Endodermal cell (in vitro differentiated cells): ENCODE data around the gene SELENOP. TPM values are rescaled to one million over a fixed set of nuclear protein-coding genes. Genes with fewer than 3 reads are reported as not detected.

ENCODE experiments used
- DNase-seq: peaks from one replicate; pipeline ENCODE4 v3.0.0-alpha.2; 2017
- H3K27ac ChIP-seq: 2 replicates; pipeline ENCODE4 v1.5.1; 2013; ENCODE audit warnings: mild to moderate bottlenecking, low read depth, low read length, moderate library complexity
- H3K27me3 ChIP-seq: 2 replicates; pipeline ENCODE4 v1.6.1; 2013; ENCODE audit warnings: mild to moderate bottlenecking, low read length, moderate library complexity; ENCODE audit not compliant: insufficient read depth, control insufficient read depth, poor library complexity, severe bottlenecking
- H3K36me3 ChIP-seq: 2 replicates; pipeline ENCODE4 v1.7.0; 2013; ENCODE audit warnings: mild to moderate bottlenecking, low read length, moderate library complexity; ENCODE audit not compliant: control insufficient read depth, insufficient read depth
- H3K4me1 ChIP-seq: one replicate; pipeline ENCODE4 v1.7.0; 2013; ENCODE audit warnings: low read length; ENCODE audit not compliant: control insufficient read depth, insufficient read depth
- H3K4me3 ChIP-seq: 2 replicates; pipeline ENCODE4 v1.5.1; 2013; ENCODE audit warnings: mild to moderate bottlenecking, low read length, moderate library complexity
- H3K9ac ChIP-seq: 2 replicates; pipeline ENCODE4 v1.6.1; 2013; ENCODE audit warnings: mild to moderate bottlenecking, low read length, moderate library complexity; ENCODE audit not compliant: poor library complexity, severe bottlenecking; ENCODE audit errors: extremely low read depth
- H3K9me3 ChIP-seq: 2 replicates; pipeline ENCODE4 v1.6.1; 2013; ENCODE audit warnings: mild to moderate bottlenecking, low read length, moderate library complexity; ENCODE audit not compliant: control insufficient read depth
- H3K27ac Mint-ChIP-seq: 2 replicates; pipeline ENCODE4 v1.8.0; 2020; ENCODE audit warnings: mixed read lengths
- H3K27me3 Mint-ChIP-seq: 2 replicates; pipeline ENCODE4 v1.8.0; 2021; ENCODE audit warnings: mild to moderate bottlenecking, mixed read lengths; ENCODE audit not compliant: insufficient read depth
- H3K36me3 Mint-ChIP-seq: 2 replicates; pipeline ENCODE4 v1.8.0; 2020; ENCODE audit warnings: low read depth, mixed read lengths
- H3K4me1 Mint-ChIP-seq: 2 replicates; pipeline ENCODE4 v1.8.0; 2020; ENCODE audit warnings: mixed read lengths
- H3K4me3 Mint-ChIP-seq: 2 replicates; pipeline ENCODE4 v1.8.0; 2020; ENCODE audit warnings: mild to moderate bottlenecking, moderate library complexity, mixed read lengths
- H3K9me3 Mint-ChIP-seq: 2 replicates; pipeline ENCODE4 v1.8.0; 2020; ENCODE audit warnings: mild to moderate bottlenecking, mixed read lengths
- CTCF ChIP-seq: fragments of 200-600 bp; sonication (generic); conservative IDR thresholded peaks from 2 replicates; pipeline ENCODE4 v1.5.0; 2021; ENCODE audit warnings: antibody characterized with exemption, mild to moderate bottlenecking
- WGBS, 2 experiments: methylation state at CpG; one replicate each; pipeline versions ENCODE4 v1.1.5 to v1.1.7; 2013; ENCODE audit warnings: missing lambda C conversion rate in 2 of 2, mixed read lengths in 1 of 2; ENCODE audit not compliant: insufficient coverage in 1 of 2, insufficient read length in 1 of 2; 5-methylcytosine and 5-hydroxymethylcytosine counted together
- total RNA-seq, 2 donors: library from RNA; stranded (reverse); fragmentation: NEBNext Ultra II Directional in 1 of 2; extraction: Animal tissue kit (Norgen Biotek cat#: 25700) in 1 of 2; gene quantifications; 2 replicates in 1 of 2; 3 replicates in 1 of 2; pipeline ENCODE4 v1.2.1, GENCODE V29; 2021

The SELENOP gene
- total RNA-seq, 2 donors from 2014 or later: 79.8 to 121 TPM

GRCh38 chr5:42781584-42781983 is 30.1 kb downstream of the SELENOP start:
- WGBS, 2 experiments: 95 to 100% methylated on average over 1 of the region's 1 CpG
- H3K27me3 Mint-ChIP-seq: no peaks in the 10 kb centered on the region
- Histone ChIP-seq H3K27ac (no peak overlapping the region), H3K9ac (no peak overlapping the region), H3K27me3 (no peaks in the 10 kb centered on the region), H3K4me1 (no peaks in the 10 kb centered on the region), H3K36me3 (no peaks in the 10 kb centered on the region), H3K4me3 (no peak overlapping the region), H3K9me3 (peaks cover 13% of the 10 kb centered on the region)
- no peak overlapping the region for H3K27ac Mint-ChIP-seq
- H3K9me3 Mint-ChIP-seq: peaks cover 17% of the 10 kb centered on the region
- H3K4me1 Mint-ChIP-seq: no peaks in the 10 kb centered on the region
- H3K36me3 Mint-ChIP-seq: peaks cover 4% of the 10 kb centered on the region
- H3K4me3 Mint-ChIP-seq: no peak overlapping the region
- DNase-seq: no peak
- no peak for TF ChIP-seq CTCF

GRCh38 chr5:42779083-42779482 is 32.6 kb downstream of the SELENOP start:
- Histone ChIP-seq H3K9me3 (no peaks in the 10 kb centered on the region), H3K27me3 (no peaks in the 10 kb centered on the region), H3K36me3 (no peaks in the 10 kb centered on the region), H3K4me1 (no peaks in the 10 kb centered on the region), H3K4me3 (no peak overlapping the region), H3K27ac (no peak overlapping the region), H3K9ac (no peak overlapping the region)
- Mint-ChIP-seq H3K27me3 (no peaks in the 10 kb centered on the region), H3K4me3 (no peak overlapping the region), H3K27ac (no peak overlapping the region), H3K9me3 (no peaks in the 10 kb centered on the region), H3K36me3 (no peaks in the 10 kb centered on the region), H3K4me1 (no peaks in the 10 kb centered on the region)
- TF ChIP-seq CTCF: no peak
- no peak for DNase-seq
- 80 to 95% methylated on average over 1 of the region's 1 CpG for WGBS, 2 experiments

GRCh38 chr5:42772265-42772993 is 39.3 kb downstream of the SELENOP start:
- Histone ChIP-seq H3K4me3 (no peak overlapping the region), H3K27ac (no peak overlapping the region), H3K36me3 (no peaks in the 10 kb centered on the region), H3K27me3 (no peaks in the 10 kb centered on the region), H3K9ac (no peak overlapping the region), H3K4me1 (peaks cover 3% of the 10 kb centered on the region), H3K9me3 (peaks cover 15% of the 10 kb centered on the region)
- WGBS, 2 experiments: 92 to 94% methylated on average over 3 to 11 of the region's 13 CpGs
- peaks cover 8% of the 10 kb centered on the region for H3K4me1 Mint-ChIP-seq
- peaks cover 4% of the 10 kb centered on the region for H3K36me3 Mint-ChIP-seq
- no peak for TF ChIP-seq CTCF
- H3K27ac Mint-ChIP-seq: no peak overlapping the region
- no peak for DNase-seq
- no peaks in the 10 kb centered on the region for H3K27me3 Mint-ChIP-seq
- H3K4me3 Mint-ChIP-seq: no peak overlapping the region
- peaks cover 7% of the 10 kb centered on the region for H3K9me3 Mint-ChIP-seq
